AG09309 (cell line): ENCODE results near the gene LRRC32.
"Not testable (repeated sequence)": the region's sequence is repeated elsewhere in the genome, so short reads cannot be mapped to it uniquely, and the experiment has no call there.

Experiments
- DNase-seq: peaks from one replicate; pipeline ENCODE4 v3.0.0-alpha.2; 2010; ENCODE audit warnings: low read depth
- H3K4me3 ChIP-seq: 2 replicates; pipeline ENCODE4 v1.5.1; 2011; ENCODE audit warnings: mild to moderate bottlenecking, low read depth, low read length, moderate library complexity; ENCODE audit not compliant: control insufficient read depth
- CTCF ChIP-seq: IDR thresholded peaks from 2 replicates; pipeline ENCODE4 v1.5.1; 2011; ENCODE audit warnings: mild to moderate bottlenecking, low read depth, low read length, inconsistent platforms; ENCODE audit not compliant: insufficient read depth, control insufficient read depth; ENCODE audit errors: missing control alignments

LRRC32 gene

GRCh38 chr11:76614471-76615179 is 55.9 kb downstream of the LRRC32 start:
- DNase-seq = no peak
- no peak for TF ChIP-seq CTCF
- no peak overlapping the region for H3K4me3 ChIP-seq

GRCh38 chr11:76613901-76614300 is 56.6 kb downstream of the LRRC32 start:
- no peak for DNase-seq
- no peak overlapping the region for H3K4me3 ChIP-seq
- no peak for TF ChIP-seq CTCF

- no peak overlapping the region for H3K4me3 ChIP-seq
- no peak for TF ChIP-seq CTCF
- DNase-seq = no peak
Measured at GRCh38 chr11:76612226-76612625, 58.3 kb downstream of the LRRC32 start.

- no peak for DNase-seq
- H3K4me3 ChIP-seq = no peak overlapping the region
- TF ChIP-seq CTCF = no peak
Measured at GRCh38 chr11:76610871-76611475, 59.6 kb downstream of the LRRC32 start.

- H3K4me3 ChIP-seq = no peak overlapping the region
- DNase-seq = no peak
- TF ChIP-seq CTCF = no peak
Measured at GRCh38 chr11:76610371-76610770, 60.2 kb downstream of the LRRC32 start.

GRCh38 chr11:76609736-76610370 is 60.7 kb downstream of the LRRC32 start:
- no peak for TF ChIP-seq CTCF
- DNase-seq = no peak
- H3K4me3 ChIP-seq = no peak overlapping the region

GRCh38 chr11:76608879-76609460 is 61.6 kb downstream of the LRRC32 start:
- not testable (repeated sequence) for DNase-seq

GRCh38 chr11:76608228-76608627 is 62.3 kb downstream of the LRRC32 start:
- DNase-seq, H3K4me3 ChIP-seq: not testable (repeated sequence)

More at GRCh38 chr11:76608879-76609460, 61.6 kb downstream of the LRRC32 start:
- not testable (repeated sequence) for H3K4me3 ChIP-seq
